Common myeloid progenitor, CD34-positive (primary cell): ENCODE measurements around the gene SOCS1.

ENCODE experiments used
- CTCF ChIA-PET: fragments of 350-600 bp; sonication (Branson Sonifier 250); formaldehyde crosslinking; loops from one replicate; lab custom pipeline; 2021; ENCODE audit warnings: antibody characterized with exemption; lab: Charles Lee
- POLR2A ChIA-PET: fragments of 350-600 bp; sonication (Branson Sonifier 250); formaldehyde crosslinking; loops from one replicate; lab custom pipeline; 2021; ENCODE audit warnings: antibody characterized with exemption; lab: Charles Lee
- DNase-seq, 3 donors: peaks; one replicate each; pipeline versions ENCODE4 v3.0.0 to v3.0.0-alpha.2; 2013
- H3K27ac ChIP-seq, 2 experiments: 1 replicate in 1 of 2; 2 replicates in 1 of 2; pipeline ENCODE4 v1.7.0; 2013; ENCODE audit warnings: inconsistent platforms in 2 of 2, low read length in 2 of 2, mild to moderate bottlenecking in 2 of 2, low read depth in 1 of 2, moderate library complexity in 1 of 2; ENCODE audit not compliant: severe bottlenecking in 2 of 2, insufficient read depth in 1 of 2, poor library complexity in 1 of 2
- H3K27me3 ChIP-seq, 5 experiments: replicated peaks in 2 of 5; 1 replicate in 3 of 5; 2 replicates in 2 of 5; pipeline versions ENCODE4 v1.6.1 to v1.7.0; 2013; ENCODE audit warnings: low read length in 4 of 5, mild to moderate bottlenecking in 2 of 5, moderate library complexity in 2 of 5, inconsistent platforms in 1 of 5; ENCODE audit not compliant: insufficient read depth in 5 of 5, control insufficient read depth in 4 of 5
- H3K36me3 ChIP-seq, 4 experiments: 1 replicate in 2 of 4; 2 replicates in 2 of 4; pipeline versions ENCODE4 v1.6.1 to v1.7.0; 2013; ENCODE audit warnings: low read length in 3 of 4, control low read depth in 1 of 4, mild to moderate bottlenecking in 1 of 4; ENCODE audit not compliant: control insufficient read depth in 4 of 4, insufficient read depth in 4 of 4
- H3K4me1 ChIP-seq, 4 experiments: 1 replicate in 3 of 4; 2 replicates in 1 of 4; pipeline versions ENCODE4 v1.6.1 to v1.7.1; 2013; ENCODE audit warnings: low read length in 3 of 4, mild to moderate bottlenecking in 3 of 4, control low read depth in 1 of 4, inconsistent platforms in 1 of 4, moderate library complexity in 1 of 4; ENCODE audit not compliant: control insufficient read depth in 4 of 4, insufficient read depth in 4 of 4; ENCODE audit errors: control extremely low read depth in 1 of 4
- H3K4me3 ChIP-seq, 7 experiments: 1 replicate in 4 of 7; 2 replicates in 3 of 7; pipeline versions ENCODE4 v1.5.1 to v1.7.0; 2013; ENCODE audit warnings: mild to moderate bottlenecking in 7 of 7, low read length in 6 of 7, moderate library complexity in 6 of 7, inconsistent platforms in 2 of 7, low read depth in 2 of 7, control low read depth in 1 of 7; ENCODE audit not compliant: insufficient read depth in 4 of 7, control insufficient read depth in 1 of 7; ENCODE audit errors: extremely low read depth in 1 of 7
- H3K9me3 ChIP-seq, 5 experiments: 1 replicate in 4 of 5; 2 replicates in 1 of 5; pipeline versions ENCODE4 v1.6.1 to v1.7.1; 2013; ENCODE audit warnings: low read length in 4 of 5, mild to moderate bottlenecking in 2 of 5, inconsistent platforms in 1 of 5, low read depth in 1 of 5, moderate library complexity in 1 of 5; ENCODE audit not compliant: control insufficient read depth in 4 of 5, insufficient read depth in 2 of 5; ENCODE audit errors: control extremely low read depth in 1 of 5
- WGBS: methylation state at CpG from one replicate; pipeline ENCODE4 v1.1.5; 2013; ENCODE audit not compliant: insufficient coverage; 5-methylcytosine and 5-hydroxymethylcytosine counted together

The SOCS1 gene

GRCh38 chr16:11215935-11216556 is 40.0 kb downstream of the SOCS1 start:
- CTCF ChIA-PET, result interaction anchor here (0.9 to 1.3 kb wide), 3 partner anchors 8 to 10 kb away, joined by 3 read pairs; no protein-coding TSS in a partner anchor
- Histone ChIP-seq H3K27me3 (no peaks in the 10 kb centered on the region), H3K9me3 (peaks cover 0 to 21% (median 8%) of the 10 kb centered on the region in 5 experiments), H3K4me1 (peaks cover 0 to 18% (median 0%) of the 10 kb centered on the region in 4 experiments), H3K4me3 (no peak overlapping the region), H3K36me3 (no peaks in the 10 kb centered on the region), H3K27ac (no peak overlapping the region)
- POLR2A ChIA-PET, result no interaction called here
- WGBS, result 90% methylated on average over 2 of the region's 3 CpGs
- DNase-seq, result no peak

- DNase-seq, result no peak
- no peaks in the 10 kb centered on the region for H3K36me3 ChIP-seq
- no peak overlapping the region for H3K27ac ChIP-seq
- no peak overlapping the region for H3K4me3 ChIP-seq
- H3K4me1 ChIP-seq, result peaks cover 0 to 22% (median under 1%) of the 10 kb centered on the region in 4 experiments
- POLR2A ChIA-PET, result no interaction called here
- peaks cover 0 to 19% (median 8%) of the 10 kb centered on the region in 5 experiments for H3K9me3 ChIP-seq
- no peaks in the 10 kb centered on the region for H3K27me3 ChIP-seq
- CTCF ChIA-PET, result interaction anchor here (0.7 to 1.5 kb wide), 4 partner anchors 8 to 246 kb away, joined by 3 to 4 read pairs (median 3); no protein-coding TSS in a partner anchor
- WGBS, result 97% methylated on average over 5 of the region's 7 CpGs
Observed at GRCh38 chr16:11213799-11214198, 42.2 kb downstream of the SOCS1 start.

GRCh38 chr16:11213373-11213772 is 42.6 kb downstream of the SOCS1 start:
- Histone ChIP-seq H3K9me3 (peaks cover 0 to 15% (median 6%) of the 10 kb centered on the region in 5 experiments), H3K27me3 (no peaks in the 10 kb centered on the region), H3K27ac (no peak overlapping the region), H3K4me1 (peaks cover 0 to 26% (median under 1%) of the 10 kb centered on the region in 4 experiments), H3K4me3 (no peak overlapping the region), H3K36me3 (no peaks in the 10 kb centered on the region)
- POLR2A ChIA-PET, result no interaction called here
- no CpG with 5 or more reads among the region's 5 CpGs for WGBS
- DNase-seq, result no peak
- CTCF ChIA-PET, result interaction anchor here (1.0 to 1.5 kb wide), 2 partner anchors 11 to 245 kb away, joined by 3 to 4 read pairs; no protein-coding TSS in a partner anchor

GRCh38 chr16:11212798-11213196 is 43.2 kb downstream of the SOCS1 start:
- Histone ChIP-seq H3K36me3 (no peaks in the 10 kb centered on the region), H3K4me1 (peaks cover 0 to 28% (median under 1%) of the 10 kb centered on the region in 4 experiments), H3K27me3 (no peaks in the 10 kb centered on the region), H3K4me3 (no peak overlapping the region), H3K27ac (no peak overlapping the region), H3K9me3 (peaks cover 2 to 15% (median 6%) of the 10 kb centered on the region in 5 experiments)
- no peak for DNase-seq
- POLR2A ChIA-PET, result no interaction called here
- CTCF ChIA-PET, result no interaction called here
- 94% methylated on average over 15 of the region's 16 CpGs for WGBS

- Histone ChIP-seq H3K36me3 (no peaks in the 10 kb centered on the region), H3K27me3 (no peaks in the 10 kb centered on the region), H3K9me3 (peaks cover 4 to 17% (median 8%) of the 10 kb centered on the region in 5 experiments), H3K4me3 (no peak overlapping the region), H3K27ac (no peak overlapping the region), H3K4me1 (peaks cover 0 to 28% (median under 1%) of the 10 kb centered on the region in 4 experiments)
- 95% methylated on average over 16 of the region's 16 CpGs for WGBS
- POLR2A ChIA-PET, result no interaction called here
- no peak for DNase-seq
- CTCF ChIA-PET, result no interaction called here
Observed at GRCh38 chr16:11211977-11212797, 43.8 kb downstream of the SOCS1 start.

- ChIA-PET CTCF (no interaction called here), POLR2A (no interaction called here)
- Histone ChIP-seq H3K27ac (no peak overlapping the region), H3K27me3 (no peaks in the 10 kb centered on the region), H3K9me3 (peaks cover 2 to 14% (median 6%) of the 10 kb centered on the region in 5 experiments), H3K4me1 (peaks cover 0 to 33% (median 2%) of the 10 kb centered on the region in 4 experiments), H3K36me3 (no peaks in the 10 kb centered on the region), H3K4me3 (no peak overlapping the region)
- WGBS, result 88% methylated on average over 13 of the region's 16 CpGs
- DNase-seq, result no peak
Observed at GRCh38 chr16:11211061-11211976, 44.7 kb downstream of the SOCS1 start.
